HS-27A (cell line): ENCODE measurements around the gene HOXB2.
"Not testable (repeated sequence)": the region's sequence is repeated elsewhere in the genome, so short reads cannot be mapped to it uniquely, and the experiment has no call there.

Experiments used
- DNase-seq: peaks from one replicate; pipeline ENCODE4 v3.0.0-alpha.2; 2012; ENCODE audit warnings: low read depth, missing footprints

Gene HOXB2

GRCh38 chr17:48541036-48541576 is 3.8 kb downstream of the HOXB2 start:
- no peak for DNase-seq

- no peak for DNase-seq
These were observed 4.7 kb downstream of the HOXB2 start for GRCh38 chr17:48540213-48540612.

DNA sequence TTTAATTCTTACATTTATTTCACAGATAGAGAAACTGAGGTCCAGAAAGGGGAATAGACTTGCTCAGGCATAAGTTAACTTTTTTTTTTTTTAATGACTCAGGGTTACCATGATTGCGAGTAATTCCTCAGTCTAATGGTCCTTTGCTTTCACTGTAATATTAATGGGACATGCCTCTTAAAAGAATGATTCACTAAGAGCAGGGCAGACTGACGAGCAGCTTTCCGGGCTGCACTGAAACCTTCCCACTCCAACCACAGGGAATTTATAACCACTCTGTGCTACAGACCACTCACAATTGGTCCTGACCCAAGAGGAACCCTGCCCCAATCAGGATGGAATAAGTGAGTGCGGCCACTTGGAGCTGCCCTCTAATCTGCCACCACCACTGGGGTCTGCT is 5.7 kb downstream of the HOXB2 start:
- no peak for DNase-seq

DNA sequence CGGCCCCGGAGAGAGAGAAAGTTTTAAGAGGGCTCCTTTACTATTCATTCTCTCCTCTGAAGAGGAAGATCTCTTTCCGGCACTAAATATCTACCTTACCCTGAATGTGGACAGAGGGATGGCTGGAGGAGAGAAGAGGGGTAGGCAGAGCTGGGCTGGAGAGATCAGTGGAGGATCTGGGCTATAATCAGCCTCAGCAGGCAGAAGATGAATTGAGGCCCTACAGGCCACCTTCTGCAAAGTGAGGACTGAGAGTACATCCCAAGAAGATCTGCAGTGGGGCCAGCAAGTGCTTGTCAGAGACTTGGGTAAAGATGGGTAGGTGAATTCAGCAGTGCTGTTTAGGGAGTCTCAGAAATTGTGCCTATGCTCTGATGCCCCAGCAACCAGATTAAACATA is 7.6 kb downstream of the HOXB2 start:
- no peak for DNase-seq

- not testable (repeated sequence) for DNase-seq
These were observed 8.9 kb downstream of the HOXB2 start for GRCh38 chr17:48535793-48536559.

DNA sequence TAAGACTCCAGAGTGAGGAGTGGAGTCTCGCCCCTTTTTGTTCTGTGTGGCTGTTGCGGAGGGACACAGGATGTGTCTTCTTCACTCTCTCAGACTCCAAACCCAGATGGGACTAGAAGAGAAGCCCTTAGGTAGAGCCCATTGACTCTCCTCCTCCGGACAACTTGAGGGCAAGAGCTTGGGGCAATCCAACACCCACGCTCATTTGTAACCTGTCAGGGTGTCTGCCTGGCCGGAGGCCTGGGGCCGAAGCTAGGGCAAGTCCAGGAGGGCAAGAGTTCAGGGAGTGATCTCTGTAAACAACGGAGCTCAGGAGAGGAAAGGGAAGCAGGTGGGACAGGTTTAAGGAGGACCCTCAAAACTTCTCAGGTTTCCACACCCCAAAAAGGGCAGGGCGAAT is 12.6 kb downstream of the HOXB2 start:
- no peak for DNase-seq

GRCh38 chr17:48530887-48531272 is 14.0 kb downstream of the HOXB2 start, which contains the start of gene HOXB1:
TSS of gene HOXB1 (minus strand) at chr17:48531011. CDS start at chr17:48530904, 107 bp downstream.
- no peak for DNase-seq

- no peak for DNase-seq
These were observed 14.6 kb downstream of the HOXB2 start for GRCh38 chr17:48530208-48530886.

DNA sequence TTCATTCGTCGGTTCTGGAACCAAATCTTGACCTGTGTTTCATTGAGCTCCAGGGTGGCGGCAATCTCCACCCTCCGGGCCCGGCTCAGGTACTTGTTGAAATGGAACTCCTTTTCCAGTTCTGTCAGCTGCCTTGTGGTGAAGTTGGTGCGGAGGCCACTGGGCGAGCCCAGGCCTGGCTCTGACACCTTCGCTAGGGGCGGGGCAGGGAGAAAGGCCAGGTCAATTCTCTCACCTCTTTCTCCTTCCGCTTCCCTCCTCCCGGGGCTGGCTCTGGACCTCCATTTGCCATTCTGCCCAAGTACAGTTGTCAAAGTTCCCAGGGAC is 15.3 kb downstream of the HOXB2 start:
- no peak for DNase-seq

- no peak for DNase-seq
These were observed 15.8 kb downstream of the HOXB2 start for GRCh38 chr17:48528936-48529682.

- no peak for DNase-seq
These were observed 16.6 kb downstream of the HOXB2 start for GRCh38 chr17:48528153-48528935.

- no peak for DNase-seq
These were observed 17.4 kb downstream of the HOXB2 start for GRCh38 chr17:48527547-48527932.

DNA sequence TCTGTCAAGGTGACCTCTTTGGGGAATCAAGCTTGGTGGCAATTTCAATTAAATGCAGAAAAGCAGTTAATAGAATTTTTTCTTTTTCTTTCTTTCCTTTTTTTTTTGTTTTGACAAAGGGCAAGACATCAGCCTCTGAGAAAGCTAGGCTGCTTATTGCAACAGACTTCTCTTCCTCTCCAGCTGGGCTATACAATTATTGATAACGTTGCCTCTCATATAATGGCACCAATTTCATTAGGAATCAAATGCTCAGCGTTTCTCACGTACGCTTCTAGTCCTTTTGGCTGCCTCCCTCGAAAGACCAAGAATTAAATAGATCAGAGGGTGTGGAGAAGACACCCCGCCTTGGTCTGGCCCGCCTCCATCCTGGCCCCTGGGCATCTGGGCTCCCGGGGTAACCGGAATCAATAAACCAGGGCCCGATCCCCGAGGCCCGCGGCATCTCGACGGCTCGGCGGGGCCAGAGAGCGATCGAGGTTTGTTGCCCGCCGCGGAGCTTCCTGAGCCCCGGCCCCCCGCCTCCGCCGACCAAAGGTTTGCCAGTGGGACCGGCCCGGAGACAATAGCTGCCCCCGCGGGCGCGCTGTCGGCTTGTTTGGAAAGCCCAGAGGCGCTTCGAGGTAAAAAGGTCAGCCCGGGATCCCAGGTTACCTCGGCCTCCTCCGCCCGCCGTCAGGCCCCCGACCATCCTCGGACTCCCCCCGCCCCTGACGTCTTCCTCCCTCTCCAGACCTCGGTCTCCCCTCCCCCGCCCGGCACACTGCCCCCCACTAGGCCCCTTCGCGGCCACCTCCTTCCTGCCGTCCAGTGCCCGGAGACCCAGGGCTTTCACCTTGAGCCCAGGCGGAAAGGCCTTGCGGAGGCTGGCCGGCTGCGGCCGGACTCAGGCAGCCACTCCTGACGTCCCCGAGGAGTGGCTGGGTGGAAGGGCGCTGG is 18.0 kb downstream of the HOXB2 start:
- no peak for DNase-seq

DNA sequence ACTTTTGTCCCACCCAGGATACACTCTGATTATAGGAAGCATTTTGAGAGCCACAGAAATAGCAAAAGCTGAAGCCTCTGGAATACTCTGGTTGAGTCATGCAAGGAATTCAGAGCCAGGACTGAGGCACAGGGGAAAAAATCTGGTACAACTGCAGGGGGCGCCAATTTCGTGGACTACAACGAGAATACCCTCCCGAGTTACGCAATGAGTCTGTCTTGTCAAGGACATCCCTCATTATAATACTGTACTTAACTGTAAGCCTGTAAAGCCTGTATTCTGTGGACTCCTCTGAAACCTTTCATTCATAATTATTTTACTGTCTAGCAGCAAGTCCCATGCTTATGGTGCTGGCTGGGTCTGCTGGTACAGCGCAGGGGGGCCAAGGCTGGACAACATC is 21.9 kb downstream of the HOXB2 start:
- DNase-seq, result no peak

- no peak for DNase-seq
These were observed 22.8 kb downstream of the HOXB2 start for GRCh38 chr17:48522031-48522653.

GRCh38 chr17:48520631-48521079 is 24.3 kb downstream of the HOXB2 start:
- no peak for DNase-seq

DNA sequence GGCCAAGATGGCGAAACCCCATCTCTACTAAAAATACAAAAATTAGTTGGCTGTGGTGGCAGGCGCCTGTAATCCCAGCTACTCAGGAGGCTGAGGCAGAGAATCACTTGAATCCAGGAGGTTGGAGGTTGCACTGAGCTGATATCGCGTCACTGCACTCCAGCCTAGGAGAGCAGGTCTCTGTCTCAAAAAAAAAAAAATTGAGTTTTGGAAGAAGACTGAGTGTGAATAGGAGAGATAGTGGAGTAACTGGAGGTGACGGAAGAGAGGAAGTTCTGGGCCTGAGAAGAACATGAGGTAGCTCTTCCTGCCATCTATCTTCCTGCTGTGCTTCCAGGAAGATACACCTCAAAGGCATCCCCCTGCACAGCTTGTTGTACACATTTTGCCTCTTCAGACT is 25.5 kb downstream of the HOXB2 start:
- DNase-seq, result no peak

GRCh38 chr17:48517478-48517877 is 27.4 kb downstream of the HOXB2 start:
- DNase-seq, result no peak

- no peak for DNase-seq
These were observed 28.7 kb downstream of the HOXB2 start for GRCh38 chr17:48515925-48516900.
